Esophagus squamous epithelium (tissue), 5 donors: ENCODE data around the gene TMC3. TPM values are rescaled to one million over a fixed set of nuclear protein-coding genes. Genes with fewer than 3 reads are reported as not detected.

Source experiments
- DNase-seq: peaks from one replicate; lab custom pipeline; 2025; lab: John Stamatoyannopoulos, UW
- H3K27ac ChIP-seq, 4 donors: fragments of 200-600 bp; sonication (generic); one replicate each; pipeline ENCODE4 v1.5.1; 2016 to 2019; ENCODE audit warnings: mild to moderate bottlenecking in 1 of 4
- H3K27me3 ChIP-seq, 4 donors: fragments of 200-600 bp; sonication (generic); 1 replicate in 3 of 4; 2 replicates in 1 of 4; pipeline versions ENCODE4 v1.5.1 to v1.6.0; 2017 to 2021; ENCODE audit warnings: antibody characterized with exemption in 1 of 4
- H3K36me3 ChIP-seq, 3 donors: fragments of 200-600 bp; sonication (generic); one replicate each; pipeline ENCODE4 v1.5.1; 2016 to 2019
- H3K4me1 ChIP-seq, 3 donors: fragments of 200-600 bp; sonication (generic); one replicate each; pipeline ENCODE4 v1.5.1; 2017 to 2019
- H3K4me3 ChIP-seq, 4 donors: fragments of 200-600 bp; sonication (generic); 1 replicate in 3 of 4; 2 replicates in 1 of 4; pipeline ENCODE4 v1.5.1; 2016 to 2019; ENCODE audit warnings: mild to moderate bottlenecking in 2 of 4, moderate library complexity in 1 of 4
- H3K9me3 ChIP-seq, 3 donors: fragments of 200-600 bp; sonication (generic); one replicate each; pipeline ENCODE4 v1.5.1; 2016 to 2019
- POLR2A ChIP-seq, 4 donors: fragments of 450-650 bp; IDR thresholded peaks; one replicate each; pipeline ENCODE4 v1.6.1; 2017; ENCODE audit warnings: antibody characterized with exemption in 4 of 4, mild to moderate bottlenecking in 4 of 4, moderate library complexity in 3 of 4
- WGBS, 2 donors: methylation state at CpG; one replicate each; pipeline ENCODE4 v1.1.5; 2018; 5-methylcytosine and 5-hydroxymethylcytosine counted together
- intact Hi-C: fragments of 100-400 bp; cut with DNase I; formaldehyde crosslinking; loops from one replicate; pipeline ENCODE4 v1.15.0; 2022
- total RNA-seq, 4 donors: library from RNA; depleted of rRNA; stranded (reverse); fragments of >200 nt; gene quantifications; one replicate each; pipeline ENCODE4 v1.1.0, GENCODE V29; 2016
- TF ChIP-seq, protein P1 (sequence below), 6 experiments: fragments of 450-650 bp in 4 of 6; fragments of 200-600 bp in 2 of 6; sonication (generic) in 2 of 6; IDR thresholded peaks; one replicate each; pipeline ENCODE4 v1.5.1; 2016 to 2019; ENCODE audit warnings: antibody characterized with exemption in 6 of 6, mild to moderate bottlenecking in 4 of 6, moderate library complexity in 4 of 6
- donor health status: DM: yes; HTN: yes; CAD: no.

The TMC3 gene
- total RNA-seq, 4 donors from 2014 or later: not detected

DNA sequence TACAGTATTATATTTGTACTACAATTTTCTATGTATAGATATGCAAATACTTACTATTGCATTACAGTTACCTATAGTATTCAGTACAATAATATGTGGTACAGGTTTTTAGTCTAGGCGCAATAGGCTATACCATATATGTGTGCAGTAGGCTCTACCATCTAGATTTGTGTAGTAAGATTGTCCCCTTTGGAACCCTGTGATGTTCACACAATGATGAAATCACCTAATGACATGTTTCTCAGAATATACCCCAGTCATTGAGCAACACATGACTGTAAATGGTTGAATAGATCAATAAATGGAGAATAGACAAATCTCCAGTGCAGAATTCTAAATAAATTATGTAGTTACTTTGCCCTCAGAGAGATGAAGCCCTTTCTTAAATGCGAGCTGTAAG, 17.6 kb upstream of the TMC3 start:
- intact Hi-C loops: no loop called here
- Histone ChIP-seq H3K27ac (no peak overlapping the region), H3K4me1 (no peaks in the 10 kb centered on the region), H3K36me3 (no peaks in the 10 kb centered on the region), H3K9me3 (no peaks in the 10 kb centered on the region), H3K27me3 (no peaks in the 10 kb centered on the region), H3K4me3 (no peak overlapping the region)
- WGBS, 2 donors: 86 to 88% methylated on average over 2 of the region's 2 CpGs
- TF ChIP-seq, protein P1, sequence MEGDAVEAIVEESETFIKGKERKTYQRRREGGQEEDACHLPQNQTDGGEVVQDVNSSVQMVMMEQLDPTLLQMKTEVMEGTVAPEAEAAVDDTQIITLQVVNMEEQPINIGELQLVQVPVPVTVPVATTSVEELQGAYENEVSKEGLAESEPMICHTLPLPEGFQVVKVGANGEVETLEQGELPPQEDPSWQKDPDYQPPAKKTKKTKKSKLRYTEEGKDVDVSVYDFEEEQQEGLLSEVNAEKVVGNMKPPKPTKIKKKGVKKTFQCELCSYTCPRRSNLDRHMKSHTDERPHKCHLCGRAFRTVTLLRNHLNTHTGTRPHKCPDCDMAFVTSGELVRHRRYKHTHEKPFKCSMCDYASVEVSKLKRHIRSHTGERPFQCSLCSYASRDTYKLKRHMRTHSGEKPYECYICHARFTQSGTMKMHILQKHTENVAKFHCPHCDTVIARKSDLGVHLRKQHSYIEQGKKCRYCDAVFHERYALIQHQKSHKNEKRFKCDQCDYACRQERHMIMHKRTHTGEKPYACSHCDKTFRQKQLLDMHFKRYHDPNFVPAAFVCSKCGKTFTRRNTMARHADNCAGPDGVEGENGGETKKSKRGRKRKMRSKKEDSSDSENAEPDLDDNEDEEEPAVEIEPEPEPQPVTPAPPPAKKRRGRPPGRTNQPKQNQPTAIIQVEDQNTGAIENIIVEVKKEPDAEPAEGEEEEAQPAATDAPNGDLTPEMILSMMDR (IDR thresholded peaks at IDR 0.05): no peak
- DNase-seq: no peak

DNA sequence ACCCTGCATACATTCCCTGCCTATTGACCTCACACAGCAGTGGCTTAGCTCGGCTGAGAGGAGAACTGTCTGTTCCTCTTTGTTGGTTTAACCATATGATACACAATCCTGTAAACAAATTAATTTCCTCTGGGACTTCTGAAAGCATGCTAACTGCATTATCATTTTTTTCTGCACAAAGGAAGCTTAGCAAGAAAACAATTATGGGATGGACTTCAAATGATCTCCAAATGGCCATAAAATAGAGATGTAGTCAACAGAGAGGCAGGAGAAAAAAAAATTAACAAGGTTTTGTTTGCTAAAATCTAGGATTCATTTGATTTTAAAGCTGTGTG, 14.4 kb upstream of the TMC3 start:
- H3K27me3 ChIP-seq: no peaks in the 10 kb centered on the region
- TF ChIP-seq, protein P1 (IDR thresholded peaks at IDR 0.05): no peak
- TF ChIP-seq POLR2A (IDR thresholded peaks at IDR 0.05): no peak
- H3K4me3 ChIP-seq: no peak overlapping the region
- no peaks in the 10 kb centered on the region for H3K4me1 ChIP-seq
- no peak overlapping the region for H3K27ac ChIP-seq
- H3K36me3 ChIP-seq: no peaks in the 10 kb centered on the region
- WGBS, 2 donors: 43 to 75% methylated on average over 1 of the region's 1 CpG
- H3K9me3 ChIP-seq: no peaks in the 10 kb centered on the region
- DNase-seq: no peak
- intact Hi-C loops: no loop called here

DNA sequence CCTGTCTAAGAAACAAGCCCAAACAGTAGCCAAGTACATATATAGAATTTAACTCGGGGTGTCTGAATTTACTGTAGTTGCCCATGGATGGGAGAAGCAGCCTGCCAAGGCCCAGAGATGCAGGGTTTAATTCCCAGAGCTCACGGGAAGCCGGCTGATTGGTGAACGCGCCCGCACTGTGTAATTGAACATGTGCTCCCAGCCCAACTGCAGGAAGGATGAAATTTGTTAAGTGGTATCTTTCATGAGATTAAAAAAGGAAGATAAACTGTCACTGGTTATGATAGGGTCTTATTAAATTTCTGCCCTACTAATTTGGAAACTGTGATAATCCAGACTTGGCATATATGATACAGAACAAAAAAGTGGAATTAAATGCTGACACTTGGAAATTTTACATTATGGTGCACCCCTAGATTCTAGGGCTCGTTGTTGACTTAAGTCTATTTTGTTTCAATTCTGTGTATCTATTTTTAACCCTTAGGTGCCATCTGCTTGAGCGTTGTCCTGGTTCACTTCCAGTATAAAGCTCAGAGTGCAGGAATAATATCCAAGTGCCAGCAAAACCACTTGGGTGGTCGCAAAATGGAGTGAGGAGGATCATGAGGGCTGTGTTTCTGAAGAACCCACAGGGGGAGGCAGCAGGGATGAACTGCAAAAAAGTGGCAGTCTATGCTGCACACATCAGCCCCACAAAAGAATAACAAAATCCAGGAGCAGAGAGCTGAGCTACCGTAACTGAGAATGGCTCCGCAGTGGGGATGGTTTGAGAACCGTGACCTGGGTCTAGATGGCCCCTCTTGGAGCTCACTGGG, 13.8 kb upstream of the TMC3 start:
- no peak for DNase-seq
- H3K4me3 ChIP-seq: no peak overlapping the region
- WGBS, 2 donors: 81 to 82% methylated on average over 12 of the region's 12 CpGs
- no peaks in the 10 kb centered on the region for H3K36me3 ChIP-seq
- no peaks in the 10 kb centered on the region for H3K9me3 ChIP-seq
- H3K27me3 ChIP-seq: no peaks in the 10 kb centered on the region
- no peaks in the 10 kb centered on the region for H3K4me1 ChIP-seq
- H3K27ac ChIP-seq: no peak overlapping the region
- intact Hi-C loops: no loop called here
- TF ChIP-seq POLR2A (IDR thresholded peaks at IDR 0.05): no peak
- TF ChIP-seq, protein P1 (IDR thresholded peaks at IDR 0.05): no peak

DNA sequence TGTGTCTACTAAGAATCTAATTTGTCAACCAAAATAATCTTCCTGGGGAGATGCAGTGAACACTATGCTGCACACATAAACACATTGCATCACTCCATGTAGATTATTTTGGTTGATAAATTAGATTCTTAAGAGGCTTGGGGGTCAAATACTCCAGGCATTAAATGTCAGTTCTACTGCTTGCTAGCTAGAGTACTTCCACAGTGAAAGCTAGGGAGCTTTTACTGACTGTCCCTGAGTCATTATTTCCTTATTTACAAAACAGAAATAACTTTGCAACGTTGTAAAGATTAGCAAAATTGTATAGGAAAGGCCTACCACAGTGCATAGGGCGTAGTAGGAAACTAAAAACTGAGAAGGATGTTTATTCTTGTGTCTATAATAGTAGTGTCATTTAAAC, 12.9 kb upstream of the TMC3 start:
- intact Hi-C loops: no loop called here
- 34% methylated on average over 2 of the region's 2 CpGs for WGBS, 2 donors
- Histone ChIP-seq H3K27me3 (no peaks in the 10 kb centered on the region), H3K4me1 (no peaks in the 10 kb centered on the region), H3K4me3 (no peak overlapping the region), H3K27ac (no peak overlapping the region), H3K36me3 (no peaks in the 10 kb centered on the region), H3K9me3 (no peaks in the 10 kb centered on the region)
- no peak for TF ChIP-seq POLR2A (IDR thresholded peaks at IDR 0.05)
- TF ChIP-seq, protein P1 (IDR thresholded peaks at IDR 0.05): no peak
- DNase-seq: no peak

DNA sequence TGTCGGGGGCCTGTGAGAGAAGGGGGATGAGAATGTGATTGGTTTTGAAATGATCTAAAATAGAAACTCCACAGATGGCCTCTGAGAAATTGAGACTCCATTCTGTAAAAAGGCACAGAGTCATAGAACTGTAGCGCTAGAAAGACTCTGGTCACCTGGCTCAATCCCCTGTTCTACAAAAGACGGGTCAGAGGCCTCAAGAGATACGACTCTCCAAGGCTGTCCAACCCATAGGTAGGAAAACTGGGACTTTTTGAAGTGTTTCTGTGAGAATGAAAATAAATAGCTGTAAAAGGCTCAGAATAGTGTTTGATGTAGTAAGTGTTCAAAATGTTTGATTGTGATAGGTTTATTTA, 11.7 kb upstream of the TMC3 start:
- no peak overlapping the region for H3K27ac ChIP-seq
- no peak for TF ChIP-seq POLR2A (IDR thresholded peaks at IDR 0.05)
- TF ChIP-seq, protein P1 (IDR thresholded peaks at IDR 0.05): no peak
- H3K4me1 ChIP-seq: no peaks in the 10 kb centered on the region
- H3K36me3 ChIP-seq: no peaks in the 10 kb centered on the region
- H3K4me3 ChIP-seq: no peak overlapping the region
- no peaks in the 10 kb centered on the region for H3K9me3 ChIP-seq
- WGBS, 2 donors: 86 to 91% methylated on average over 4 of the region's 4 CpGs
- no peak for DNase-seq
- intact Hi-C loops: no loop called here
- no peaks in the 10 kb centered on the region for H3K27me3 ChIP-seq
